MM.1S (cell line): ENCODE data around the gene ACYP2.

Experiments used
- DNase-seq: peaks from one replicate; pipeline ENCODE4 v3.0.0-alpha.2; 2015
- H2AFZ ChIP-seq: fragments of 300-600 bp; sonication (generic); 2 replicates; pipeline ENCODE4 v1.6.0; 2016; ENCODE audit warnings: antibody characterized with exemption, low read length
- H3F3A ChIP-seq: fragments of 300-600 bp; sonication (generic); 2 replicates; pipeline ENCODE4 v1.6.1; 2016; ENCODE audit warnings: mild to moderate bottlenecking, antibody characterized with exemption, low read length, moderate library complexity, mixed read lengths; ENCODE audit not compliant: insufficient read depth
- H3K27ac ChIP-seq: fragments of 300-600 bp; sonication (generic); 2 replicates; pipeline ENCODE4 v1.5.1; 2016; ENCODE audit warnings: mild to moderate bottlenecking, low read length
- H3K27me3 ChIP-seq: fragments of 300-600 bp; sonication (generic); replicated peaks from 2 replicates; pipeline ENCODE4 v1.6.0; 2016; ENCODE audit warnings: low read length; ENCODE audit not compliant: insufficient read depth
- H3K36me3 ChIP-seq: fragments of 300-600 bp; sonication (generic); replicated peaks from 2 replicates; pipeline ENCODE4 v1.6.1; 2016; ENCODE audit warnings: mild to moderate bottlenecking, low read length, mixed read lengths; ENCODE audit not compliant: insufficient read depth
- H3K4me1 ChIP-seq: fragments of 300-600 bp; sonication (generic); 2 replicates; pipeline ENCODE4 v1.6.1; 2016; ENCODE audit warnings: low read length, mixed read lengths
- H3K4me2 ChIP-seq: fragments of 300-600 bp; sonication (generic); 2 replicates; pipeline ENCODE4 v1.6.0; 2016; ENCODE audit warnings: low read depth, low read length
- H3K4me3 ChIP-seq: fragments of 300-600 bp; sonication (generic); 2 replicates; pipeline ENCODE4 v1.5.1; 2016; ENCODE audit warnings: low read length, mixed read lengths
- H3K79me2 ChIP-seq: fragments of 300-600 bp; sonication (generic); 2 replicates; pipeline ENCODE4 v1.6.1; 2016; ENCODE audit warnings: mixed run types, low read length, mixed read lengths
- H3K9ac ChIP-seq: fragments of 300-600 bp; sonication (generic); 2 replicates; pipeline ENCODE4 v1.6.1; 2016; ENCODE audit warnings: low read length, mixed read lengths
- H3K9me2 ChIP-seq: fragments of 300-600 bp; sonication (generic); replicated peaks from 2 replicates; pipeline ENCODE4 v1.6.1; 2016; ENCODE audit warnings: mild to moderate bottlenecking, low read length, mixed read lengths; ENCODE audit not compliant: insufficient read depth
- H3K9me3 ChIP-seq: fragments of 300-600 bp; sonication (generic); replicated peaks from 2 replicates; pipeline ENCODE4 v1.6.1; 2016; ENCODE audit warnings: mild to moderate bottlenecking, low read length, mixed read lengths; ENCODE audit not compliant: insufficient read depth
- H4K20me1 ChIP-seq: fragments of 300-600 bp; sonication (generic); 2 replicates; pipeline ENCODE4 v1.6.1; 2016; ENCODE audit warnings: mild to moderate bottlenecking, low read length, moderate library complexity, mixed read lengths; ENCODE audit not compliant: insufficient read depth
- EZH2 ChIP-seq: fragments of 300-600 bp; sonication (generic); optimal IDR thresholded peaks from 2 replicates; pipeline ENCODE3; 2017; ENCODE audit warnings: low read depth, mild to moderate bottlenecking, antibody characterized with exemption, low read length, mixed read lengths
- EZH2phosphoT487 ChIP-seq: fragments of 300-600 bp; sonication (generic); IDR thresholded peaks from 2 replicates; pipeline ENCODE4 v1.6.1; 2018; ENCODE audit warnings: antibody characterized with exemption, low read length
- TF ChIP-seq, protein P1 (sequence below): fragments of 300-600 bp; sonication (generic); IDR thresholded peaks from 2 replicates; pipeline ENCODE4 v1.5.1; 2016; ENCODE audit warnings: antibody characterized with exemption, low read length, mixed read lengths

ACYP2 gene

GRCh38 chr2:54237428-54237827 lies 122.0 kb downstream of the ACYP2 start:
- H3K27me3 ChIP-seq = no peaks in the 10 kb centered on the region
- H3K4me3 ChIP-seq = no peak overlapping the region
- H3K9ac ChIP-seq = no peak overlapping the region
- H3K36me3 ChIP-seq = no peaks in the 10 kb centered on the region
- H4K20me1 ChIP-seq = no peaks in the 10 kb centered on the region
- no peaks in the 10 kb centered on the region for H3K9me3 ChIP-seq
- TF ChIP-seq EZH2 (no peak), EZH2phosphoT487 (no peak)
- no peaks in the 10 kb centered on the region for H3K79me2 ChIP-seq
- H3K9me2 ChIP-seq = no peaks in the 10 kb centered on the region
- no peak for DNase-seq
- no peaks in the 10 kb centered on the region for H3K4me1 ChIP-seq
- no peaks in the 10 kb centered on the region for H3F3A ChIP-seq
- no peak overlapping the region for H3K27ac ChIP-seq
- H2AFZ ChIP-seq = no peak overlapping the region
- no peak overlapping the region for H3K4me2 ChIP-seq

GRCh38 chr2:54239427-54239826 lies 124.0 kb downstream of the ACYP2 start:
- Histone ChIP-seq H3K9ac (no peak overlapping the region), H3K79me2 (no peaks in the 10 kb centered on the region), H3K27me3 (no peaks in the 10 kb centered on the region), H3K36me3 (no peaks in the 10 kb centered on the region), H3K9me2 (no peaks in the 10 kb centered on the region), H3K4me1 (no peaks in the 10 kb centered on the region), H3K4me3 (no peak overlapping the region), H2AFZ (no peak overlapping the region), H3K9me3 (no peaks in the 10 kb centered on the region), H3K27ac (no peak overlapping the region), H3K4me2 (no peak overlapping the region), H3F3A (no peaks in the 10 kb centered on the region), H4K20me1 (no peaks in the 10 kb centered on the region)
- DNase-seq = no peak
- TF ChIP-seq EZH2phosphoT487 (no peak), EZH2 (no peak)
- TF ChIP-seq, protein P1, sequence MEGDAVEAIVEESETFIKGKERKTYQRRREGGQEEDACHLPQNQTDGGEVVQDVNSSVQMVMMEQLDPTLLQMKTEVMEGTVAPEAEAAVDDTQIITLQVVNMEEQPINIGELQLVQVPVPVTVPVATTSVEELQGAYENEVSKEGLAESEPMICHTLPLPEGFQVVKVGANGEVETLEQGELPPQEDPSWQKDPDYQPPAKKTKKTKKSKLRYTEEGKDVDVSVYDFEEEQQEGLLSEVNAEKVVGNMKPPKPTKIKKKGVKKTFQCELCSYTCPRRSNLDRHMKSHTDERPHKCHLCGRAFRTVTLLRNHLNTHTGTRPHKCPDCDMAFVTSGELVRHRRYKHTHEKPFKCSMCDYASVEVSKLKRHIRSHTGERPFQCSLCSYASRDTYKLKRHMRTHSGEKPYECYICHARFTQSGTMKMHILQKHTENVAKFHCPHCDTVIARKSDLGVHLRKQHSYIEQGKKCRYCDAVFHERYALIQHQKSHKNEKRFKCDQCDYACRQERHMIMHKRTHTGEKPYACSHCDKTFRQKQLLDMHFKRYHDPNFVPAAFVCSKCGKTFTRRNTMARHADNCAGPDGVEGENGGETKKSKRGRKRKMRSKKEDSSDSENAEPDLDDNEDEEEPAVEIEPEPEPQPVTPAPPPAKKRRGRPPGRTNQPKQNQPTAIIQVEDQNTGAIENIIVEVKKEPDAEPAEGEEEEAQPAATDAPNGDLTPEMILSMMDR = no peak

DNA sequence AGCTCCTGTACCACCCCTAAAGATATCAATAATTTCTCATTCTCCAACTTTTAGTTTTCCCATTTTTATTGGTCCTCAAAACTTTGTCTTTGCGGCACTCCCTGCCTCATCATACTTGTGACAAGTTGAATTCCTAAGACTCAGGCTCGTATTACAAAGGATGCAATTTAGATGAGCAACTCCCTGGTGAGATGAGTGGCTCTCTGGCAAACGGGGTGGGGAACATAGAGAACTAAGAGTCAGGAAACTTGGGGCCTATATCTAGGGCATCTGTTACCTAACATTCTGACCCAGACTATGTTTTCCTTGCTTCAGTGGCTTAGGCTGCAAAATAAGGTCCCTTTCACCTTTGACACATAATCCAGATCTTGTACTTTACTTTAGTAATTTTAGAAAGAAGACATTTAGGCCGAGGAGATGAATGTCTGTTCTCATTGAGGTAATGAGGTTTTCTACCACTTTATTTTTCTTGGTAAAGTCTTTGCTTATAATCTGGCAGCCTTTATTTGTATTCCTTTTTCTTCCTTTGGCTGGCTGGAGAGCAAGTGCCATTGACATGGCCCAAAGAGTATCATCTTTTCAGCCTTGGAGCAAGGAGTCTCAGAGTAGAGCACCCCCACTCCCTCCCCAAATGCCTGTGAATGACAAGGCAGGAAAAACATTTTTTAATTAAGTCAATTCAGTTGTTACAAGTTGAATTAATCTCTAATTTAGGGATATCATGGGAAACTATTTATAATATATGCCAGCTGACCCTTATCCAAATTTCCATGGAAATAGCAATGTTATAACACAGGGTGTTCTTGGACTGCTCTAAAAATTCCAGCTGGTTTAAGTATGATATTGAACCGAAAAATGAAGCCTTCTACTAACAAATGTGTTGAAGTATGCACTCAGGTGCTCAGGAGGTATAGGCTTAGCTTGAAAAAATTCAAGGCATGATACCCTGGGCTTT lies 125.4 kb downstream of the ACYP2 start:
- no peaks in the 10 kb centered on the region for H3K79me2 ChIP-seq
- H3K27ac ChIP-seq = no peak overlapping the region
- H3K4me2 ChIP-seq = no peak overlapping the region
- H4K20me1 ChIP-seq = no peaks in the 10 kb centered on the region
- no peaks in the 10 kb centered on the region for H3K36me3 ChIP-seq
- no peak for TF ChIP-seq EZH2phosphoT487
- TF ChIP-seq EZH2 = no peak
- TF ChIP-seq, protein P1 = no peak
- no peaks in the 10 kb centered on the region for H3K9me3 ChIP-seq
- no peak overlapping the region for H2AFZ ChIP-seq
- no peak overlapping the region for H3K9ac ChIP-seq
- no peaks in the 10 kb centered on the region for H3K4me1 ChIP-seq
- DNase-seq = no peak
- H3K9me2 ChIP-seq = no peaks in the 10 kb centered on the region
- no peaks in the 10 kb centered on the region for H3K27me3 ChIP-seq
- no peak overlapping the region for H3K4me3 ChIP-seq
- no peaks in the 10 kb centered on the region for H3F3A ChIP-seq

GRCh38 chr2:54247115-54247514 lies 131.7 kb downstream of the ACYP2 start:
- Histone ChIP-seq H3F3A (no peaks in the 10 kb centered on the region), H3K36me3 (no peaks in the 10 kb centered on the region), H3K9me2 (no peaks in the 10 kb centered on the region), H3K9ac (no peak overlapping the region), H3K4me2 (no peak overlapping the region), H3K4me3 (no peak overlapping the region), H3K27ac (no peak overlapping the region), H3K27me3 (no peaks in the 10 kb centered on the region), H3K4me1 (no peaks in the 10 kb centered on the region), H4K20me1 (no peaks in the 10 kb centered on the region), H2AFZ (no peak overlapping the region), H3K9me3 (no peaks in the 10 kb centered on the region), H3K79me2 (no peaks in the 10 kb centered on the region)
- TF ChIP-seq, protein P1 = no peak
- TF ChIP-seq EZH2phosphoT487 (no peak), EZH2 (no peak)
- no peak for DNase-seq
